Panc1 (cell line): ENCODE results near the gene DENND6A.

Experiments
- CTCF ChIP-seq: fragments of 450-650 bp; IDR thresholded peaks from 2 replicates; pipeline ENCODE4 v1.5.1; 2017; ENCODE audit warnings: mild to moderate bottlenecking
- POLR2AphosphoS5 ChIP-seq: IDR thresholded peaks from 2 replicates; pipeline ENCODE4 v1.6.1; 2012; ENCODE audit warnings: mild to moderate bottlenecking, low read depth, low read length, moderate library complexity

GRCh38 chr3:57731311-57731710 is 38.4 kb upstream of the DENND6A start:
- TF ChIP-seq CTCF (no peak), POLR2AphosphoS5 (no peak)
